Sigmoid colon (tissue), 4 donors: Measurements from ENCODE around the gene CIDEB.
A peak's percentile ranks its signal among the peaks of the same experiment; 100 is the strongest.

ENCODE experiments used
- EP300 ChIP-seq, 4 donors: sonication (generic); formaldehyde crosslinking; IDR thresholded peaks; one replicate each; pipeline ENCODE4 v1.6.1; 2017; ENCODE audit warnings: antibody characterized with exemption in 4 of 4
- POLR2A ChIP-seq, 2 donors: fragments of 450-650 bp; IDR thresholded peaks; one replicate each; pipeline ENCODE4 v1.6.1; 2016; ENCODE audit warnings: antibody characterized with exemption in 2 of 2, mild to moderate bottlenecking in 2 of 2, moderate library complexity in 2 of 2
- POLR2AphosphoS5 ChIP-seq, 4 donors: sonication (generic); formaldehyde crosslinking; IDR thresholded peaks; one replicate each; pipeline ENCODE4 v1.6.1; 2017; ENCODE audit warnings: antibody characterized with exemption in 4 of 4
- TF ChIP-seq, protein P1 (sequence below), 4 experiments: fragments of 450-650 bp in 3 of 4; fragments of 200-600 bp in 1 of 4; IDR thresholded peaks; one replicate each; pipeline ENCODE4 v1.5.1; 2016 to 2019; ENCODE audit warnings: antibody characterized with exemption in 4 of 4, mild to moderate bottlenecking in 3 of 4, moderate library complexity in 2 of 4

DNA sequence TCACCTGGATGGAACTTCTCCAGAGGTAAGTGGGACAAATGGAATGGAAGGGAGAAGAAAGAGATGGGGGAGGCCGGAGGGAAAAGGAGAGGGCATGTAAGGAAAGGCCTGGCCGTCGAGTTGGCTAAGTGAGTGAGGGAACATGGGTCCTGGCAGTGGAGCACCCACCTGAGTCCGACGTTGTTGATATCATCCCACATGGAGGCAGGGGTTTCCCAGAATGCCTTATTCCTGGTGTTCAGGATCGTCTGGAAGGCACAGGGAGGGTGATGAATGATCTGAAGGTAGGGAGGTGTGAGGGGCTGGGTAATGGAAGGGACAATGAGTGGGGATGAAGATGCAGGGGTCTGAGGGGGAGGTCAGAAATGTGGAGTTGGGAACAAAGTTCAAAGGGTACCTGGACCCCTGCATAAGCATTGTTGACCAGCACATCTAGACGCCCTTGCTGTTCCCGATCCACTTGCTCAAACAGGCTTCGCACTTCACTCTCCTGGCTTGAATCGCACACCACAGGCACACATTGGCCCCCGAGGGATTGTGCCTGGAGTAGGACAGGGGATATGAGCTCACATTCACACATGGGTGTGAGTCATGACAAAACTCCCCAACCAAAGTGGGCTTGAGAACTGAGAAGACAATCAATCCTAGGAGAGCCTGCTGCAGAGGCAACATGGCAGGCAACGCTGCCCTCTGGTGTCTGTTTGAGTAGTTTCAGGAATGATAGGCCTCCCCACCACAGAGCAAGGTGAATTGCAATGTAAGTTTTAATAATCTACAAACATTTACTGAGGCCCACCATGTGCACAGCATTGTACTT lies 11.2 kb downstream of the CIDEB start:
- TF ChIP-seq POLR2AphosphoS5 (IDR thresholded peaks at IDR 0.05) = peak in 1 of 4 donors; percentile 21
- TF ChIP-seq POLR2A (IDR thresholded peaks at IDR 0.05) = no peak
- TF ChIP-seq EP300 (IDR thresholded peaks at IDR 0.05) = no peak
- TF ChIP-seq, protein P1, sequence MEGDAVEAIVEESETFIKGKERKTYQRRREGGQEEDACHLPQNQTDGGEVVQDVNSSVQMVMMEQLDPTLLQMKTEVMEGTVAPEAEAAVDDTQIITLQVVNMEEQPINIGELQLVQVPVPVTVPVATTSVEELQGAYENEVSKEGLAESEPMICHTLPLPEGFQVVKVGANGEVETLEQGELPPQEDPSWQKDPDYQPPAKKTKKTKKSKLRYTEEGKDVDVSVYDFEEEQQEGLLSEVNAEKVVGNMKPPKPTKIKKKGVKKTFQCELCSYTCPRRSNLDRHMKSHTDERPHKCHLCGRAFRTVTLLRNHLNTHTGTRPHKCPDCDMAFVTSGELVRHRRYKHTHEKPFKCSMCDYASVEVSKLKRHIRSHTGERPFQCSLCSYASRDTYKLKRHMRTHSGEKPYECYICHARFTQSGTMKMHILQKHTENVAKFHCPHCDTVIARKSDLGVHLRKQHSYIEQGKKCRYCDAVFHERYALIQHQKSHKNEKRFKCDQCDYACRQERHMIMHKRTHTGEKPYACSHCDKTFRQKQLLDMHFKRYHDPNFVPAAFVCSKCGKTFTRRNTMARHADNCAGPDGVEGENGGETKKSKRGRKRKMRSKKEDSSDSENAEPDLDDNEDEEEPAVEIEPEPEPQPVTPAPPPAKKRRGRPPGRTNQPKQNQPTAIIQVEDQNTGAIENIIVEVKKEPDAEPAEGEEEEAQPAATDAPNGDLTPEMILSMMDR (IDR thresholded peaks at IDR 0.05) = peak; percentile 11 to 64 (median 54)
